OCI-LY7 (cell line): Measurements from ENCODE around the gene PHACTR3.

Experiments
- CTCF ChIP-seq: fragments of 200-600 bp; sonication (generic); conservative IDR thresholded peaks from 2 replicates; pipeline ENCODE4 v1.5.1; 2014; ENCODE audit warnings: mild to moderate bottlenecking, antibody characterized with exemption, low read length, moderate library complexity, mixed read lengths
- EZH2phosphoT487 ChIP-seq: fragments of 200-600 bp; sonication (generic); IDR thresholded peaks from 2 replicates; pipeline ENCODE4 v1.6.1; 2018; ENCODE audit warnings: low read depth, borderline replicate concordance, mild to moderate bottlenecking, mixed run types, antibody characterized with exemption, low read length, moderate library complexity, mixed read lengths

GRCh38 chr20:59814840-59815340 is 210.6 kb downstream of the PHACTR3 start:
- TF ChIP-seq CTCF (no peak), EZH2phosphoT487 (no peak)
